Fibroblast of lung (primary cell): ENCODE data around the gene HSF4.

ENCODE experiments used
- EZH2 ChIP-seq: IDR thresholded peaks from 2 replicates; pipeline ENCODE4 v1.5.1; 2012; ENCODE audit warnings: low read length, control low read depth, mild to moderate bottlenecking; ENCODE audit errors: missing control alignments
- TF ChIP-seq, protein P1 (sequence below), 2 donors: IDR thresholded peaks in 1 of 2; conservative IDR thresholded peaks in 1 of 2; 1 replicate in 1 of 2; 2 replicates in 1 of 2; pipeline ENCODE4 v1.5.1; 2011 to 2012; ENCODE audit warnings: low read length in 2 of 2, control low read depth in 1 of 2, inconsistent platforms in 1 of 2, low read depth in 1 of 2, mild to moderate bottlenecking in 1 of 2

DNA sequence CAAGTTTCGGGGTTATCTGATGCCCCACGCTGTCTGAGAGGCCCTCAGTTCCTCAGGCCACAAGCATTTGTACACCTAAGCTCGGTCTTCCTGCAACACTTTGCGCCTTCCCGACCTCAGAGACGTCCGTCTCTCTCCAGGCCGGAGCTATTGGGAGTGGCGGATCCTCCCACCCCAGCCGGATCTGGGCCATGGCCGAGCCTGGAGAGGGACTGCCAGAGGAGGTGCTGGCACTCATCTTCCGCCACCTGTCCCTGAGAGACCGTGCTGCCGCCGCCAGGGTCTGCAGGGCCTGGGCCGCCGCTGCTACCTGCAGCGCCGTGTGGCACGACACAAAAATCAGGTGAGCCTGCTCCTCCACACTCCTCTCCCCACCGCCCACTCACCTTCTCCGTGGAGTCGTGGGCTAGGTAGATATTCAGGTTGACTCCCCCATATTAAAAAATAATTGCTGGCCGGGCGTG is 2.9 kb upstream of the HSF4 start:
- no peak for TF ChIP-seq EZH2
- TF ChIP-seq, protein P1, sequence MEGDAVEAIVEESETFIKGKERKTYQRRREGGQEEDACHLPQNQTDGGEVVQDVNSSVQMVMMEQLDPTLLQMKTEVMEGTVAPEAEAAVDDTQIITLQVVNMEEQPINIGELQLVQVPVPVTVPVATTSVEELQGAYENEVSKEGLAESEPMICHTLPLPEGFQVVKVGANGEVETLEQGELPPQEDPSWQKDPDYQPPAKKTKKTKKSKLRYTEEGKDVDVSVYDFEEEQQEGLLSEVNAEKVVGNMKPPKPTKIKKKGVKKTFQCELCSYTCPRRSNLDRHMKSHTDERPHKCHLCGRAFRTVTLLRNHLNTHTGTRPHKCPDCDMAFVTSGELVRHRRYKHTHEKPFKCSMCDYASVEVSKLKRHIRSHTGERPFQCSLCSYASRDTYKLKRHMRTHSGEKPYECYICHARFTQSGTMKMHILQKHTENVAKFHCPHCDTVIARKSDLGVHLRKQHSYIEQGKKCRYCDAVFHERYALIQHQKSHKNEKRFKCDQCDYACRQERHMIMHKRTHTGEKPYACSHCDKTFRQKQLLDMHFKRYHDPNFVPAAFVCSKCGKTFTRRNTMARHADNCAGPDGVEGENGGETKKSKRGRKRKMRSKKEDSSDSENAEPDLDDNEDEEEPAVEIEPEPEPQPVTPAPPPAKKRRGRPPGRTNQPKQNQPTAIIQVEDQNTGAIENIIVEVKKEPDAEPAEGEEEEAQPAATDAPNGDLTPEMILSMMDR (conservative IDR thresholded peaks at IDR 0.05 in 1 of 2, IDR thresholded peaks at IDR 0.05 in 1 of 2; ENCODE audit: low read depth in 1 of 2, low read length in 2 of 2), result no peak
